ENCODE results near the gene HNRNPLL. TPM values are rescaled to one million over a fixed set of nuclear protein-coding genes. Genes with fewer than 3 reads are reported as not detected.
A peak's percentile ranks its signal among the peaks of the same experiment; 100 is the strongest.

Gene HNRNPLL
- total and polyA plus RNA-seq, 2 of the 13 experiments (the other 11 are each of a cell fraction or from before 2014, with no cell fraction given) = 49.4 to 103 TPM

DNA sequence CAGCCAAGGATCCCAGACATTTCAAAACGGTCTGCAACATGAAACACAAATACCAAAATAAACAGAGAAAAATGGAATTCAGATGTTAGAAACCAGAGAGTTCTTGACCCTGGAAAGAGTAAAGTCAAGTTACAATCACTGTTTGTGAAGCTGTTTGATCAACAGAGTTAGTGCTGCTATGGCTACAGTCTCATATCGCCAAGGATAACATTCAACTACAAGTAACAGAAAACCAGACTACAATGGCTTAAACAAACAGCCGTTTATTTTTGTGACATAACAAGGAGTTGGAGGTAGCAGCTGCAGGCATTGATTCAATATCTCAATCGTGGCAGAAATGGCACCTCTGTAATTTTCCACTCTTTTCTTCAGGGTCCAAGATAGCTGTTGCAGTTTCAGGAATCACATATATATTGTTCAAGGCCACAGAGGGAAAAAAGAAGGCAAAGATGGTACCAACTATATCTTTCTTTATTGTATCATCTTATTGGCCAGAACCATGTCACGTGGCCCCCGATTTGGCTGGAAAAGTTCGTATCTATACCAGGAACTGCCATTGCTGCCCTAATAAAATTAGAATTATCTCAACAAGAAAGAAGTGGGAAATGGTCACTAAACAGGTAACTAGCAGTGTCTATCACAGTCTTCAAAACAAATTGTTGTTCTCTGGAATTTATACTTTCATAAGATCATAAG, 17.7 kb upstream of the HNRNPLL start (continued):
- TF ChIP-seq YY1 (IDR thresholded peaks at IDR 0.05; ENCODE audit: insufficient read depth, insufficient replicate concordance, low read depth, low read length) (no peak), ZNF451 (CRISPR knock-in tag; IDR thresholded peaks at IDR 0.05) (no peak), RARA (CRISPR knock-in tag; IDR thresholded peaks at IDR 0.05) (peak; percentile 81), SMARCC2 (IDR thresholded peaks at IDR 0.05) (no peak), ZMYM3 (CRISPR knock-in tag; IDR thresholded peaks at IDR 0.05) (no peak), SOX6 (IDR thresholded peaks at IDR 0.05) (no peak), SOX6 (CRISPR knock-in tag; IDR thresholded peaks at IDR 0.05) (peak; percentile 63), RFXANK (CRISPR knock-in tag; IDR thresholded peaks at IDR 0.05) (no peak), SMYD3 (CRISPR knock-in tag; IDR thresholded peaks at IDR 0.05) (no peak)
- TF ChIP-seq, protein P1, sequence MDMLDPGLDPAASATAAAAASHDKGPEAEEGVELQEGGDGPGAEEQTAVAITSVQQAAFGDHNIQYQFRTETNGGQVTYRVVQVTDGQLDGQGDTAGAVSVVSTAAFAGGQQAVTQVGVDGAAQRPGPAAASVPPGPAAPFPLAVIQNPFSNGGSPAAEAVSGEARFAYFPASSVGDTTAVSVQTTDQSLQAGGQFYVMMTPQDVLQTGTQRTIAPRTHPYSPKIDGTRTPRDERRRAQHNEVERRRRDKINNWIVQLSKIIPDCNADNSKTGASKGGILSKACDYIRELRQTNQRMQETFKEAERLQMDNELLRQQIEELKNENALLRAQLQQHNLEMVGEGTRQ (IDR thresholded peaks at IDR 0.05; ENCODE audit: low read depth, low read length) = no peak
- TF ChIP-seq, protein P1 (CRISPR knock-in tag; IDR thresholded peaks at IDR 0.05; ENCODE audit: borderline replicate concordance) = no peak
- TF ChIP-seq, protein P2, sequence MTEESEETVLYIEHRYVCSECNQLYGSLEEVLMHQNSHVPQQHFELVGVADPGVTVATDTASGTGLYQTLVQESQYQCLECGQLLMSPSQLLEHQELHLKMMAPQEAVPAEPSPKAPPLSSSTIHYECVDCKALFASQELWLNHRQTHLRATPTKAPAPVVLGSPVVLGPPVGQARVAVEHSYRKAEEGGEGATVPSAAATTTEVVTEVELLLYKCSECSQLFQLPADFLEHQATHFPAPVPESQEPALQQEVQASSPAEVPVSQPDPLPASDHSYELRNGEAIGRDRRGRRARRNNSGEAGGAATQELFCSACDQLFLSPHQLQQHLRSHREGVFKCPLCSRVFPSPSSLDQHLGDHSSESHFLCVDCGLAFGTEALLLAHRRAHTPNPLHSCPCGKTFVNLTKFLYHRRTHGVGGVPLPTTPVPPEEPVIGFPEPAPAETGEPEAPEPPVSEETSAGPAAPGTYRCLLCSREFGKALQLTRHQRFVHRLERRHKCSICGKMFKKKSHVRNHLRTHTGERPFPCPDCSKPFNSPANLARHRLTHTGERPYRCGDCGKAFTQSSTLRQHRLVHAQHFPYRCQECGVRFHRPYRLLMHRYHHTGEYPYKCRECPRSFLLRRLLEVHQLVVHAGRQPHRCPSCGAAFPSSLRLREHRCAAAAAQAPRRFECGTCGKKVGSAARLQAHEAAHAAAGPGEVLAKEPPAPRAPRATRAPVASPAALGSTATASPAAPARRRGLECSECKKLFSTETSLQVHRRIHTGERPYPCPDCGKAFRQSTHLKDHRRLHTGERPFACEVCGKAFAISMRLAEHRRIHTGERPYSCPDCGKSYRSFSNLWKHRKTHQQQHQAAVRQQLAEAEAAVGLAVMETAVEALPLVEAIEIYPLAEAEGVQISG (CRISPR knock-in tag; IDR thresholded peaks at IDR 0.05) = no peak
- TF ChIP-seq, protein P3, sequence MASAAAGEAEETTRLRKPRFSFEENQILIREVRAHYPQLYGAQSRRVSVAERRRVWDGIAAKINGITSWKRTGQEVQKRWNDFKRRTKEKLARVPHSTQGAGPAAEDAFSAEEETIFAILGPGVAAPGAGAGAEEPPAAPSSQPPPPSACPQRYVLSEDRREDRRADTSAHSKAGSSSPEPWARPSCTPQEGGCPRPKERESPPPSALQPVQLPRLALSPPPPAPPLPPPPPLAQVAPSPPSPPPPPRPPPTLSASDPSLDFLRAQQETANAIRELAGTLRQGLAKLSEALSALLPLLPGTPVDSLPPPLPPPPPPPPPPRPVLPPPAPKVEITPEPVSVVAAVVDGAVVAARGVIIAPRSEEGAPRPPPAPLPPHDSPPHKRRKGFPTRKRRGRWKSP (CRISPR knock-in tag; IDR thresholded peaks at IDR 0.05) = no peak
- TF ChIP-seq, protein P4, sequence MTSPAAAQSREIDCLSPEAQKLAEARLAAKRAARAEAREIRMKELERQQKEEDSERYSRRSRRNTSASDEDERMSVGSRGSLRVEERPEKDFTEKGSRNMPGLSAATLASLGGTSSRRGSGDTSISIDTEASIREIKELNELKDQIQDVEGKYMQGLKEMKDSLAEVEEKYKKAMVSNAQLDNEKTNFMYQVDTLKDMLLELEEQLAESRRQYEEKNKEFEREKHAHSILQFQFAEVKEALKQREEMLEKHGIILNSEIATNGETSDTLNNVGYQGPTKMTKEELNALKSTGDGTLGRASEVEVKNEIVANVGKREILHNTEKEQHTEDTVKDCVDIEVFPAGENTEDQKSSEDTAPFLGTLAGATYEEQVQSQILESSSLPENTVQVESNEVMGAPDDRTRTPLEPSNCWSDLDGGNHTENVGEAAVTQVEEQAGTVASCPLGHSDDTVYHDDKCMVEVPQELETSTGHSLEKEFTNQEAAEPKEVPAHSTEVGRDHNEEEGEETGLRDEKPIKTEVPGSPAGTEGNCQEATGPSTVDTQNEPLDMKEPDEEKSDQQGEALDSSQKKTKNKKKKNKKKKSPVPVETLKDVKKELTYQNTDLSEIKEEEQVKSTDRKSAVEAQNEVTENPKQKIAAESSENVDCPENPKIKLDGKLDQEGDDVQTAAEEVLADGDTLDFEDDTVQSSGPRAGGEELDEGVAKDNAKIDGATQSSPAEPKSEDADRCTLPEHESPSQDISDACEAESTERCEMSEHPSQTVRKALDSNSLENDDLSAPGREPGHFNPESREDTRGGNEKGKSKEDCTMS (CRISPR knock-in tag; conservative IDR thresholded peaks at IDR 0.05) = no peak
- TF ChIP-seq, protein P5, sequence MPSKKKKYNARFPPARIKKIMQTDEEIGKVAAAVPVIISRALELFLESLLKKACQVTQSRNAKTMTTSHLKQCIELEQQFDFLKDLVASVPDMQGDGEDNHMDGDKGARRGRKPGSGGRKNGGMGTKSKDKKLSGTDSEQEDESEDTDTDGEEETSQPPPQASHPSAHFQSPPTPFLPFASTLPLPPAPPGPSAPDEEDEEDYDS (CRISPR knock-in tag; IDR thresholded peaks at IDR 0.05) = no peak
- TF ChIP-seq, protein P6, sequence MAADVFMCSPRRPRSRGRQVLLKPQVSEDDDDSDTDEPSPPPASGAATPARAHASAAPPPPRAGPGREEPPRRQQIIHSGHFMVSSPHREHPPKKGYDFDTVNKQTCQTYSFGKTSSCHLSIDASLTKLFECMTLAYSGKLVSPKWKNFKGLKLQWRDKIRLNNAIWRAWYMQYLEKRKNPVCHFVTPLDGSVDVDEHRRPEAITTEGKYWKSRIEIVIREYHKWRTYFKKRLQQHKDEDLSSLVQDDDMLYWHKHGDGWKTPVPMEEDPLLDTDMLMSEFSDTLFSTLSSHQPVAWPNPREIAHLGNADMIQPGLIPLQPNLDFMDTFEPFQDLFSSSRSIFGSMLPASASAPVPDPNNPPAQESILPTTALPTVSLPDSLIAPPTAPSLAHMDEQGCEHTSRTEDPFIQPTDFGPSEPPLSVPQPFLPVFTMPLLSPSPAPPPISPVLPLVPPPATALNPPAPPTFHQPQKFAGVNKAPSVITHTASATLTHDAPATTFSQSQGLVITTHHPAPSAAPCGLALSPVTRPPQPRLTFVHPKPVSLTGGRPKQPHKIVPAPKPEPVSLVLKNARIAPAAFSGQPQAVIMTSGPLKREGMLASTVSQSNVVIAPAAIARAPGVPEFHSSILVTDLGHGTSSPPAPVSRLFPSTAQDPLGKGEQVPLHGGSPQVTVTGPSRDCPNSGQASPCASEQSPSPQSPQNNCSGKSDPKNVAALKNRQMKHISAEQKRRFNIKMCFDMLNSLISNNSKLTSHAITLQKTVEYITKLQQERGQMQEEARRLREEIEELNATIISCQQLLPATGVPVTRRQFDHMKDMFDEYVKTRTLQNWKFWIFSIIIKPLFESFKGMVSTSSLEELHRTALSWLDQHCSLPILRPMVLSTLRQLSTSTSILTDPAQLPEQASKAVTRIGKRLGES (CRISPR knock-in tag; IDR thresholded peaks at IDR 0.05; ENCODE audit: borderline replicate concordance) = no peak
- TF ChIP-seq, protein P7, sequence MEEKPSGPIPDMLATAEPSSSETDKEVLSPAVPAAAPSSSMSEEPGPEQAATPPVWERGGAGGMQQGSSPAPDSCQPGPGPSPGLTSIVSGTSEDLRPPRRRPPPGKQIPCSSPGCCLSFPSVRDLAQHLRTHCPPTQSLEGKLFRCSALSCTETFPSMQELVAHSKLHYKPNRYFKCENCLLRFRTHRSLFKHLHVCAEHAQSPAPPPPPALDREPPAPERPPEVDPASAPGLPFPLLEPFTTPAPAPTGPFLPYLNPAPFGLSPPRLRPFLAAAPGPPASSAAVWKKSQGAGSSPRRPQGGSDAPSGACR (CRISPR knock-in tag; IDR thresholded peaks at IDR 0.05) = no peak
